NK-92 (cell line): ENCODE measurements around the gene RAPGEF4.

Experiments
- DNase-seq: peaks from one replicate; lab custom pipeline; 2025; ENCODE audit not compliant: unreplicated experiment; lab: John Stamatoyannopoulos, UW

Gene RAPGEF4

DNA sequence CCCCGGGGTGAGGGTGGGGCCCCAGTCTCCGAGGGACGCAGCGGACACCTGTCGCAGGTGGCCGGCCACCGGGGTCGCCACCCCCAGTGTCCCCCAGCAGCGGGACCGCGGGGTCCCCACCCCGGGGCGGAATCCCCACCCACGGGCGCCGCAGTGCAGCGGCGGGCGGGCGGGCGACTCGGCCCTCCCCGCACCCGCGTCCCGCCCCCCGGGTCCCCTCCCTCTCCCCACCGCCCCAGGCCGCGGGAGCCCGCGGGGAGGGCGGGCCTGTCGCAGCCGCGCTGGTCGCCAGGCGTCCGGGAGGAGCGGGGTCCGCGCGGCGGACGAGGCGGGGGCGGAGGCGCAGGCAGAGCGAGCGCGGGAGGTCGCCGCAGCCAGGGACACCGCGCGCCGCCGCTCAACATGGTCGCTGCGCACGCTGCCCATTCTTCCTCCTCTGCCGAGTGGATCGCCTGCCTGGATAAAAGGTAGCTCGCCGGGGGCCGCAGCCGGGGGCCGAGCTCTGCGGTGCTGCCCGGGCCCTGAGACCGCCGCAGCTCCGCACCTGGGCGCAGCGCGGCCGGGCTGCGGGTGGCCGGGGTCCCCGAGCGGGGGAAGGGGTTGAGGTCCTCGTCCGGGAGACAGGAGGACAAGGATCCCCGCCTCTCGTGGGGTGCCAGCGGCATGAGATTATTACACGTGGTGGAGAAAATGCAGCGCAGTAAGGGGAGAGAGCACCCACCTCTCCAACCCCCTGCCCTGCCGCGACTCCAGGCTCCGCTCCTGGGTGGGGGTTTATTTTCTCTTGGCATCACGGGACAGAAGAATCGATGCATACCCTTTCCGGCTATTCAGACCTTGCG, at the start of gene RAPGEF4:
TSS of gene RAPGEF4 (plus strand) at position 264 of the 842 bp plus-strand sequence. CDS start at position 403, 139 bp downstream.
- no peak for DNase-seq

GRCh38 chr2:172693037-172693436, 42.6 kb upstream of the RAPGEF4 start:
- no peak for DNase-seq

DNA sequence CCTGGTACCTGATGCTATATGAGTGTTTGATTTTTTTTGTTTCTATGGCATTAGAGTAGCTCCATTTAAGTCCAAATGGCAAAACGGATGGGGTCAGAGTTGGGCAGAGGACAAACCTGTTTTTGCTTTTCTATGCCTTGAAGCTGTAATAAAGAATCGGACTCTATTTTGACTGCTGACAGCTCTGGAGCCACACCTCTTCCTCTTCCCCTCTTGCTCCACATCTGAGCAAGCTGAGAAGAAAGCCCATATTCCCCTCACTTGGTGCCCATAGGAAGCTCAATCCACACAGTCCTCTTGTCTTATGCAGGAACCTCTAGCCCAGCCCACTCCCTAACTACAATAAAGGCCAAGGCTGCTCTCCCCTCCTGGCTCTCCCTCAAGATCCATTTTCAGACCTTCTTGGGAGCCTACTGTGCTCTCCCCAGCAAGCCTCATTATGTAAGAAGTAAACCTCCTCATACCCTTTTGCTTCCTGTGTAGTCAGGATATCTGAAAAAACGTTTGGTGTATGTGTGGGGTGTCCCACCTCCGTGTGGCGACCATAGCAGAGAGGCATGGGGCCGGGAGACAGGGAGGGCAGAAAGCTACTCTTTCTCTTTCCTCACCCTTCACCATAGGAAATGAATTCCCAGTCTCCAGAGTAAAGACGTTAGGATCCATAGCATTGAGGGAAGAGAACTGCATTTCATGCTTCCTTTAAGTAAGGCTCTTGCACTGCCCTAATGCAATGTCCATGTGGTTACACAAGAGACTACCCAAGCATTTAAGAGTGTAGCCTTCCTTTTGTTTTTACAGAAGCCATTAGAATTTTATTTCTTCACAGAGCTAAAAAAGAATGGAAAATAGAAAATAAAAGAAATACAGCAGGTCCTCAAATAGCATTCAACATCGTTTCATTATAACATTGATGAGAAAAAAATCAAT, 41.9 kb upstream of the RAPGEF4 start:
- DNase-seq: no peak

GRCh38 chr2:172697296-172697695, 38.3 kb upstream of the RAPGEF4 start:
- no peak for DNase-seq

GRCh38 chr2:172698041-172698863, 37.4 kb upstream of the RAPGEF4 start:
- DNase-seq: no peak

- no peak for DNase-seq
Observed at GRCh38 chr2:172701250-172701649, 34.4 kb upstream of the RAPGEF4 start.

GRCh38 chr2:172702451-172702850, 33.2 kb upstream of the RAPGEF4 start:
- no peak for DNase-seq

GRCh38 chr2:172704072-172704936, 31.3 kb upstream of the RAPGEF4 start:
- no peak for DNase-seq

DNA sequence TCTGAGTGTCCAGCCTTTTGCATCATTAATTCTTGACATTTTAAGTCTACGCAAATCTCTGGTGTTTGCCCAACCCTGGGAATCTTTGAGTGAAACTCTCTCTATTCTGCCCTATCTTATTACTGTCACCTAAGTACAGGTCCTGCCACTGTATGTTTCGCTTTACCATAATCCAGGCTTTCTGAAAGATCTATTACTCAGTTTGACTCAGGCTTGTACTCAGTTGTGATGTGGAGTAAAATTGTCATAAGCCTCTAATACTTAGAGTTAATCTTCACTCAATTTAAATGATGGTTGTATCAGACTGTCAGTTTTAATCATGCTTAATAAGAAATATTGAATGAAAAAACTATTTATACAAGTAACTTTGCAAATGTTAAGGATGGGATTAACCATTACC, 30.3 kb upstream of the RAPGEF4 start:
- DNase-seq: no peak

DNA sequence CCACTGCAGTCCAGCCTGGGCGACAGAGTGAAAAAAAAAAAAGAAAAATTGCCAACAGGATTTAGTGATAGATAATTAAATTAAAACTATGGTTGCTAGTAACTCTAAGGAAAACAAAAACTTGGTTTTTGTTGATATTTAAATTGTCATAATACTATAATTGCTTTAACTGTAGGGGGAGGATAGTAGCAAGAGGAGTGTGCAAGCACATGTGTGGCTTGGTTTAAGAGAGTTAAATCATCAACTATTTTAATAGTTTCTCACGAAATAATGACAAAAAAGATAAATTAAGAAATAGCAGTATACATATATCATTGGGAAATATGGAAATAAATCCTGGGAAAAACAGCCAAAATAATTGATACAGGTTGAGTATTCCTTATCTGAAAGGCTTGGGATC, 27.4 kb upstream of the RAPGEF4 start:
- no peak for DNase-seq

DNA sequence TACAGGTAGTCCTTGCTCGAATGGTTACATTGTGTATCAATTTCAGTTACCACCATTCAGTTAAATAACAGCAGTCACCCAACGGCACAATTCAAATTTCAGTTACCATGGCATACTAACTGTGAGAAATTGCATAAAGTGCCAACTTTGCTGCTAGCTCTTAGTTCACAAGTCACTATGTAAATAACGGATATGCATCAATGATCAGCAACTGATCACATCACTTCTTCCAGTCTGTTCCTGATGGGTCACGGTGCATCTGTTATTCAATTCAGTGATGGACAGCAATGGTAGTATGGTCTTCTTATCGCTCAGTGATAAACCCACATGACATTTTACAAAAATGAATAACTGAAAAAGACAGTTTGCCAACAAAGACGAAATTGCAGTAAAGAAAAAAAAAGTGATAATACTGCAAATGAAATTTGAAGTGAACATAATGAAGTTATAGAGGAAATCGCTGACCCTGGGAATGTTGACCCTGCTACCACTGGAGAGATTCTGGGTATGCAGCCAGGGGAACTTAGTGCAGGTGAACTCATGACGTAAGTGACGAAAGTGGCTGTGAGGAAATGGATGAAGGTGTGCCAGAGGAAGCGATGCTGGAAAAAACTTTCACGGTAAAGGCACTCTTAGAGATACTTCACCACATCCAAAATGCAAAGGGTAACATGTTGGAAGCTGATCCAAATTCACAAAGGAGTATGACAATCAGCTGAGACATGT, 25.9 kb upstream of the RAPGEF4 start:
- no peak for DNase-seq

- no peak for DNase-seq
Observed at GRCh38 chr2:172710584-172711047, 25.0 kb upstream of the RAPGEF4 start.

GRCh38 chr2:172711110-172711509, 24.5 kb upstream of the RAPGEF4 start:
- DNase-seq: no peak

DNA sequence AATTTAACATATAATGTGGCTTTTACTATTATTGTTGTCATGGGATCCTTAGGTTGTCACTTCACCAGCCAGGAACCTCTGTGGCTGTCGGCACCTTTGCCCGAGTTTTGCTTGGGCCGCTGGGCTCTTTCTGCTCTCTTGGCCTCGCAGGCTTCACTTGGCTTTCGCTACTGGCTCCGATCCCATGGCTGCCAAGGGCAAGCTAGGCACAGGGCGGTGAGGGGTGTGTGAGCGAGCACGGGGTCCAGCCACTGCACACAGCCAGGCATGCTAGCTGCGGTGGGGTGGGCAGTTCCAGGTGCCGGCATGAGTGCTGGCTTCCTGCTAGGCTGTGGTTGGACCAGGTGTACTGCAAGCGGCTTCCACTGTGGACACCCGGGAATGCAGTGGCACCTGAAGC, 23.4 kb upstream of the RAPGEF4 start:
- DNase-seq: no peak

GRCh38 chr2:172713365-172713875, 22.2 kb upstream of the RAPGEF4 start:
- DNase-seq: no peak

DNA sequence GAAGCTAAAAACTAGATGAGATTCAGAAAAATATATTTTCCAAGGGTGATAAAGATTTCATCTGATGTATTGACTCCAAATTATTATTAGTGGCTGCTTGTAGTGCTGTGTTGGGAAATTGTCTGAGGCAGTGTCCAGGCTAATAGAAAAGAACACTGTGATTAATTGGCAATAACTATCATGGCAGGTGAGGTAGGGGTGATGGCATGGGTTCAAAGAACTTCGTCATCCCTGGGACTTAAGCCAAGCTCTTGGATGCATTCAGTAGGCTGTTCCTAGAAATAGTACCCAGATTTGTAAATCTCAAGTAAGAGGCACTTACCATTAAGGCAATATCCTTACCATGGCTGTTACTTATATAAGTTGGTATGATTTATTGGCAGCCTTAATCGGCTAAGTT, 13.2 kb upstream of the RAPGEF4 start:
- DNase-seq: no peak

DNA sequence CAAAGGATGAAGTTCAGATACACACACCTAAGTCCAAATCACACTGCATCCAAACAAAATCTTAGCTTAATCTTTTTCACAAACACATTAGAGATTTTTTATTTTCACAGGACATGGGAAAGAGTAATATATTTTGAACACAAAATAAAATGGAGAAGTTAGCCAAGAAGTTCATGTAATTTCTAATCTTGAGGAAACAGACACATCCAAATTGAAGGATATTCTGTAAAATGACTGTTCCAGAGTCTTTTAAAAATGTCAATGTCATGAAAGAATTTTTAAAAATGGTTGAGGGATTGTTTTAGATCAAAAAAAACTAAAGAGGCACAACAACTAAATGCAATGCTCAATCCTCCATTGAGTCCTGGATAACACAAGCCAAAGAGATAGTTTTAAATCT, 12.4 kb upstream of the RAPGEF4 start:
- no peak for DNase-seq

- no peak for DNase-seq
Observed at GRCh38 chr2:172724724-172725123, 10.9 kb upstream of the RAPGEF4 start.

DNA sequence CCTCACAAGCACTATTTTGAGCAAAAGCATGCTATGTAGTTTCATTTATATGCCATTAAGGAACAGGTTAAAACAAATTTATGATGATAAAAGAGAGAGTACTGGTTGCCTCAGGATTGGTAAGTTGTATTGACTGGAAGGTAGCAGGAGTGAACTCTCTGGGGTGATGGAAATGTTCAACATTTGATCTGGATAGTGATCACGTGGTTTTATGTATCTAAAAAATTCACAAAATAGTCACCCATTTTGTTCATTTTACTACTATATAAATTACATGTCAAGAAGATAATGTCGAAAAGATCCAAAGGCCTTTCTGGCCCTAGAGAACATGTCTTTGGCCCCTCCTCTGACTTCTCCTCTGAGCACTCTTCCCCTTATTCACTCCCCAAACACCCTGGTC, 10.4 kb upstream of the RAPGEF4 start:
- no peak for DNase-seq
